HG03135 (cell line): ENCODE data around the gene F2.

Source experiments
- ATAC-seq: cut with Tn5 transposase; IDR thresholded peaks from one replicate; pipeline ENCODE4 v1.9.1; 2021; ENCODE audit warnings: mild to moderate bottlenecking, moderate library complexity; ENCODE audit not compliant: unreplicated experiment

Gene F2

GRCh38 chr11:46737699-46738098 lies 18.7 kb downstream of the F2 start:
- ATAC-seq = no peak

DNA sequence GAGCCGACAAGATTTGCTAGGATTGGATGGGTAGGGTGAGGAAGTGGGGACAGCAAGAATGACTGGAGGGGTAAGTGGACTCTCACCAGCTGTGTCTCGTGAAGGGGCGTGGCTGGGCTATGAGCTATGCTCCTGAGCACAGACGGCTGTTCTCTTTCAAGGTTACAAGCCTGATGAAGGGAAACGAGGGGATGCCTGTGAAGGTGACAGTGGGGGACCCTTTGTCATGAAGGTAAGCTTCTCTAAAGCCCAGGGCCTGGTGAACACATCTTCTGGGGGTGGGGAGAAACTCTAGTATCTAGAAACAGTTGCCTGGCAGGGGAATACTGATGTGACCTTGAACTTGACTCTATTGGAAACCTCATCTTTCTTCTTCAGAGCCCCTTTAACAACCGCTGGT lies 19.9 kb downstream of the F2 start:
- ATAC-seq = no peak

DNA sequence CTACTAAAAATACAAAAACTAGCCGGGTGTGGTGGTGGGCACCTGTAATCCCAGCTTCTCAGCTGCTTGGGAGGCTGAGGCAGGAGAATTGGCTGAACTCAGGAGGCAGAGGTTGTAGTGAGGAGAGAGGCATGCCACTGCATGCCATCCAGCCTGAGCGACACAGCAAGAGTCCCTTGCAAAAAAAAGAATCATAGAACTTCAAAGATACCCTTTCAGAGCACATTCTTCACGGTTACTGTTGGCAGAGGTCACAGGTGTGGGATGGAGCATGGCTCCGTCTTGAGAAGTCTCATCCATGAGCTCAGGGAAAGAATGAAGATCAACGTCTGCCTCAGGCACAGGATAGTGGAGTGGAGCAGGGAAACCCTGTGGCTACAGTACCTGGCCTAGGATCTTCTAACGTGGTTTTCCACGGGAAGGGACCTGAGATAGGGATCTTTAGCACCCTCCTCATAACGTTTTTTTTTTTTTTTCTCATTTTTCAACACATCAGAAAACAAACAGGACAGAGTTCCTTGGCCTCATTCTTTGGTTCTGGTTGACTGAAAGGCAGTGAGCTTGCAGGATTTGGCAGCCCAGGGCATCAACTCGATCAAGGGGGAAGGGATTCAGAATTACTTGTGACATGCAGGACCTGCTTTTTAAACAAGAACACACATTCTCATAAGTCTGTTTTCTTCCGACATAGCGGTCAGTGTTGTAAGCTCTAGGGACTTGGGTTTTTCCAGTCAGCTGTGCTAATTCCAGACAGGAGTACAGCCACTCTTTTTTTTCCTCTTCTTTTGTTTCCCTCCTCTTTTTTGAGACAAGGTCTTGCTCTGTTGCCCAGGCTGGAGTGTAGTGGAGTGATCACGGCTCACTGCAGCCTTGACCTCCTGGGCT lies 22.8 kb downstream of the F2 start:
- no peak for ATAC-seq

GRCh38 chr11:46743043-46743442 lies 24.0 kb downstream of the F2 start:
- ATAC-seq = no peak

GRCh38 chr11:46743693-46744339 lies 24.8 kb downstream of the F2 start:
- no peak for ATAC-seq

GRCh38 chr11:46745328-46745727 lies 26.3 kb downstream of the F2 start:
- ATAC-seq = no peak

DNA sequence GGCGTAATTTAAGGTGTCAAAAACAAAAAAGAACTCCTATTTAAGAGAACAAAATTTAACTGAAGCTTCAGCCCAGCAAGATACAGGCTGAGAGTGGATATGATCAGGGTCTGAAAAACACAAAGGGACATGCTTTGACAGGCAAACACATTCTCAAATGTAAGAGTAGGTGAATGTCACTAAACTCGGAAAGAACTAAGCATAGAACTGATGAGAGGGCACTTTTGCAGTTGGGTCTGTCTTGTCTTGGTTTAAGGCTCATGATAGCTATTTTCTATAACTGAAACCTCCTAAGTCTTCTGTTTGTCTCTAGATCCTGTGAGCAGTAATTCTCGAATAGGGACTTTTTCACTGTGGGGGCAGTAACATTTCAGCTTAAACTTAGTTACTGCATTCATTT lies 27.0 kb downstream of the F2 start:
- ATAC-seq = no peak

DNA sequence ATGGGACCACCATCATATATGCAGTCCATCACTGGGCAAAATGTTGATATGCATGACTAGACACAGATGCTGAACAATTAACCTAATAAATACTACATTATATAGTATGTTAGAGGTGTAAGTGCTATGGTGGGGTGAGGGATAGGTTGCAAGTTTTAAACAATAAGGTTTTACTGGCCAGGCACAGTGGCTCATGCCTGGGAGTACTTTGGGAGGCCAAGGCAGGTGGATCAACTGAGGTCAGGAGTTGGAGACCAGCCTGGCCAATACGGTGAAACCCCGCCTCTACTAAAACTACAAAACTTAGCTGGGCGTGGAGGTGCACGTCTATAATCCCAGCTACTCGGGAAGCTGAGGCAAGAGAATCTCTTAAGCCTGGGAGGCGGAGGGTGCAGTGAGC lies 28.1 kb downstream of the F2 start:
- ATAC-seq = no peak

GRCh38 chr11:46755962-46756361 lies 36.9 kb downstream of the F2 start:
- ATAC-seq = no peak

DNA sequence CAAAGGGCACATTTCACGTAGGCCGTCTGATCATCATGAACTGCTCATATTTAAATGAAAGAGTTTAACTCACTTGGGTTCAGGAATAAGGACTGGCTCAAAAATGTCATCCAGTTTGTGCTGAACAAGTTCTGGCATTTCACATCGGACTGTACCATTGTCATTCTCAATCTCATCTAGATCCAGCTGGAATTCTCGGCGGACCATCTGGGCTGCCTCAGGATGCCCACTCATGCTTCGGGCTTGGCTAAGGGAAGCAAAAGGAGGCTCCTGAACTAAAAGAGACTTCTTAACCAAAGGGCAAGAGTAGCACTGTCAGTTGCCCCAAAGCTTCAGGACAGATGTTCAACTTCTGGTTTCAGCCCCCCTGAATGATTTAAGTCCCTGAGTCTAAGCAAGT lies 40.2 kb downstream of the F2 start:
- ATAC-seq = no peak

- ATAC-seq = no peak
Observed at GRCh38 chr11:46760429-46761128, 41.6 kb downstream of the F2 start.

DNA sequence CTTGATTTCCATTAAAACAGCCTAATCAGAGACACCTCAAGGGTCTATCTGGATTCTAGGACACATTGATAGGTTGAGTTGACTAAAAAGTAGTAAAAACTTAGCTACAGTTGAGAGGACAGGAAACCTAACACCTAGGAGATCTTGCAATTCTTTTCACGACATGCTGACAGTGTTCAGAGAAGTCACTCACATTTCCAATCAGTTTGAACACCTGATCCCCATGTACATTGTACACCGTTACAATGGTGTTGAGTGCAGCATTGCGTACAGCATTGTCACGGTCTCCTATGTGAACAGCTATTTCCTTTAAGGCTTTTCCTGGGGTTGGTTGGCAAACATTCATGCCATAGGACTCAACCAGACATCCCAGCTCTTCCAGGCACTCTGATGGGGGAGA lies 42.8 kb downstream of the F2 start:
- no peak for ATAC-seq

- no peak for ATAC-seq
Observed at GRCh38 chr11:46762248-46762647, 43.2 kb downstream of the F2 start.

DNA sequence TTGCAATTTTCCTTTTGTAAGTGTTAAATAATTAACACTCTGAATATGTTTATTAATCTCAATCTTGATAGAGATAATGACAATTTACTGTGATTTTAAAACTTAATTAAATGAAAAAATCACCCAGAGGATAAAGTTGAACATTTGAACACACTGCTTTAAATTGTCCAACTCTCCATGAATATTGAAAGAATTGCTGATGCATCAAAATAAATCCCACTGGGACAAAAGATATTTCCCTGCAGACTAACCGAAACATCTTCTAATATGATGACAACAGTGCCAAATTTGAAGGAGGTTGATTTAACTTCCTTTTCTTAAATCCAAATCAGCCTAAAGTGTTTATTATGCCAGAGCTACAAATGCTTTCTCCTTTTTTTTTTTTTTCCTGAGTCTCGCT lies 47.6 kb downstream of the F2 start:
- no peak for ATAC-seq

- no peak for ATAC-seq
Observed at GRCh38 chr11:46769636-46770221, 50.7 kb downstream of the F2 start.

GRCh38 chr11:46776878-46777277 lies 57.9 kb downstream of the F2 start:
- no peak for ATAC-seq

- ATAC-seq = no peak
Observed at GRCh38 chr11:46778416-46778815, 59.4 kb downstream of the F2 start.
